Measurements from ENCODE around the gene ZNF28.
"Not testable (repeated sequence)": the region's sequence is repeated elsewhere in the genome, so short reads cannot be mapped to it uniquely, and the experiment has no call there.

Gene ZNF28

GRCh38 chr19:52756447-52756846 lies 65.0 kb downstream of the ZNF28 start:
- DNase-seq, result not testable (repeated sequence)

- no peak for DNase-seq
These were observed 71.7 kb downstream of the ZNF28 start for GRCh38 chr19:52749780-52750179.

- no peak for DNase-seq
These were observed 73.0 kb downstream of the ZNF28 start for GRCh38 chr19:52748336-52748950.

Measured in activated T-cell treated with anti-CD3 and anti-CD28 coated beads, Interleukin-2, amount 50 U/mL, for 1 hour (primary cell).